Retinal pigment epithelial cell (primary cell): ENCODE data around the gene DERL3.

ENCODE experiments used
- DNase-seq: peaks from one replicate; pipeline ENCODE4 v3.0.0-alpha.2; 2010; ENCODE audit warnings: low read depth
- H3K4me3 ChIP-seq: 2 replicates; pipeline ENCODE4 v1.5.1; 2011; ENCODE audit warnings: mild to moderate bottlenecking, low read length, control low read depth, moderate library complexity
- TF ChIP-seq, protein P1 (sequence below): conservative IDR thresholded peaks from 2 replicates; pipeline ENCODE4 v1.5.1; 2011; ENCODE audit warnings: low read depth, low read length, control low read depth, inconsistent platforms

DERL3 gene

DNA sequence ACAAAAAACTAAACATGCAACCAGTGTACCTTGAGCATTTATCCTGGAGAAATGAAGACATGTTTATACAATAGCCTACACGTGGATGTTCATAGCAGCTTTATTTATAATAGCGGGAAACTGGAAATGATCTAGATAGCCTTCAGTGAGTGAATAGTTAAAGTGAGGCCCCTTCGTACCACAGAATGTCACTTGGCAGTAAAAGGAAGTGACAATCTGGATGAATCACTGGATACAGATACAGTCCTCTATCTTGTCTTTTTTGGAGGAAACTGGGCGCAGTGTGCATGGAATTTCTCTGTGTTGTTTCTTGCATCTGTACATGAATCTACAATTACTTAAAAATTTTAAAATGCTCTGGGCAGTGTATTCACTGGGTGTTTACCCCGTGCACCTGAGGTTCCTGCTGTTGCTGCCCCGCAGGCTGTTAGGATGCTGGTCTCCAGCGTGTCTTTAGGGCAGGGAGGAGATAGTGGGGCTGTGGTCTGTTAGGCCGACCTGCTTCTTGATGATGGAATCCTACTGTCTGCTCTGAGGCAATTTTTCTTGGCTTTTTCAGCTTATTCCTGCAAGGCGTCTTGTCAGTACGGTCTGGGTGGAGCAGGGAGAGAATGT, 23.2 kb downstream of the DERL3 start:
- H3K4me3 ChIP-seq = no peak overlapping the region
- TF ChIP-seq, protein P1, sequence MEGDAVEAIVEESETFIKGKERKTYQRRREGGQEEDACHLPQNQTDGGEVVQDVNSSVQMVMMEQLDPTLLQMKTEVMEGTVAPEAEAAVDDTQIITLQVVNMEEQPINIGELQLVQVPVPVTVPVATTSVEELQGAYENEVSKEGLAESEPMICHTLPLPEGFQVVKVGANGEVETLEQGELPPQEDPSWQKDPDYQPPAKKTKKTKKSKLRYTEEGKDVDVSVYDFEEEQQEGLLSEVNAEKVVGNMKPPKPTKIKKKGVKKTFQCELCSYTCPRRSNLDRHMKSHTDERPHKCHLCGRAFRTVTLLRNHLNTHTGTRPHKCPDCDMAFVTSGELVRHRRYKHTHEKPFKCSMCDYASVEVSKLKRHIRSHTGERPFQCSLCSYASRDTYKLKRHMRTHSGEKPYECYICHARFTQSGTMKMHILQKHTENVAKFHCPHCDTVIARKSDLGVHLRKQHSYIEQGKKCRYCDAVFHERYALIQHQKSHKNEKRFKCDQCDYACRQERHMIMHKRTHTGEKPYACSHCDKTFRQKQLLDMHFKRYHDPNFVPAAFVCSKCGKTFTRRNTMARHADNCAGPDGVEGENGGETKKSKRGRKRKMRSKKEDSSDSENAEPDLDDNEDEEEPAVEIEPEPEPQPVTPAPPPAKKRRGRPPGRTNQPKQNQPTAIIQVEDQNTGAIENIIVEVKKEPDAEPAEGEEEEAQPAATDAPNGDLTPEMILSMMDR = no peak
- DNase-seq = no peak

DNA sequence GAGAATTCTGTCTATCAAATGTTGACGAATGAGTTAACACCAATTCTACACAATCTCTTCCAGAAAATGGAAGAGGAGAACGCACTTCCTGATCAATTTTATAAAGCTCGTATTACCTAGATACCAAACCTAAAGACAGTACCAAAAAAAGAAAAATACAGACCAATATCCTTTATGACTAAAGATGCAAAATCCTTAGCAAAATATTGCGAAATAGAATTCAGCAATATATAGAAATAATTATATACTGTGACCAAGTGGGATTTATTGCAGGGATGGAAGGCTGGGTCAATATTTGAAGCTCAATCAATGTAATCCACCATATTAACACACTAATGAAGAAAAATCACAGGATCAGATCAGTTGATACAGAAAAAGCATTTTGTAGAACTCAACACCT, 26.4 kb downstream of the DERL3 start:
- TF ChIP-seq, protein P1 = no peak
- no peak overlapping the region for H3K4me3 ChIP-seq

DNA sequence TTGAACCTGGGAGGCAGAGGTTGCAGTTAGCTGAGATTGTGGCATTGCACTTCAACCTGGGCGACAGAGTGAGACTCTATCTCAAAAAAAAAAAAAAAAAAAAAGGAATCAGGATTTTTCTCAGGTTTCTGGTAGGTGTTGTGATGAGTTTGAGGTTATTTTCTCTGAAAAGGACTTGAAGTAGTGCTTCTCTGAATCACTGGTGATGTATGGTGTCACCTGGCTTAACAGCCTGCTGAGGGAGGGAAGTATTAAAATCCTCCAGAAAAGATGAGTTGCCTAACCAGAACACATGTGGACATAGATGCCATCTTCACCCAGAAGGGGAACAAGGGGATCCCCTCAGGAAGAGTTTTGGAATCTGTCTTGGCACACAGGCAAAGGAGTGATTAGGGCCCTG, 32.0 kb downstream of the DERL3 start:
- TF ChIP-seq, protein P1 = no peak
- no peak for DNase-seq
- no peak overlapping the region for H3K4me3 ChIP-seq

More for the DNA sequence above, 26.4 kb downstream of the DERL3 start:
- no peak for DNase-seq

DNA sequence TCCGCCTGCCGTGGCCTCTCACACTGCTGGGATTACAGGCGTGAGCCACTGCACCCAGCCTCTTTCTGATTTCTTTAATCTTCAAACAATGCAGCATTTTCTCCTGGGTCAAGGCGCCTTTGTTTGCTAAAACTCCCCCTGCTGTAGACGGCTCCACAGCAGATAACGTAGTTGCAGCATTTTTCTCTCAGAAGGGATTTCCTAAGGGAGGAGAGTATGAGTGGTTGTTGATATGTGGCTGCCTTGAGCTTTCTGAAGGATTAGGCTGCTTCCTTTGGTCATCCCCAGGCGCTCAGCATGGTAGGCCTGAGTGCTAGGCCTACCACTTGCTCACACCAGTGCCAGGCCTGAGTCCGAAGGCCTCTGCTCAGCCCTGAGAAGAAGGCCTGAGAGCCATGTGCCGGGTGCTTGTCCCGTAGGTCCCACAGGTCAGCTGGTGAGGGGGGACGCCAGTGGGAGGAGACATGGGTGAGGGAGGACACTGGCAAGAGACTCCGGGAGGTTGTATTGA, 34.0 kb downstream of the DERL3 start:
- TF ChIP-seq, protein P1 = peak; percentile 43
- no peak overlapping the region for H3K4me3 ChIP-seq
- DNase-seq = peak; percentile 61

DNA sequence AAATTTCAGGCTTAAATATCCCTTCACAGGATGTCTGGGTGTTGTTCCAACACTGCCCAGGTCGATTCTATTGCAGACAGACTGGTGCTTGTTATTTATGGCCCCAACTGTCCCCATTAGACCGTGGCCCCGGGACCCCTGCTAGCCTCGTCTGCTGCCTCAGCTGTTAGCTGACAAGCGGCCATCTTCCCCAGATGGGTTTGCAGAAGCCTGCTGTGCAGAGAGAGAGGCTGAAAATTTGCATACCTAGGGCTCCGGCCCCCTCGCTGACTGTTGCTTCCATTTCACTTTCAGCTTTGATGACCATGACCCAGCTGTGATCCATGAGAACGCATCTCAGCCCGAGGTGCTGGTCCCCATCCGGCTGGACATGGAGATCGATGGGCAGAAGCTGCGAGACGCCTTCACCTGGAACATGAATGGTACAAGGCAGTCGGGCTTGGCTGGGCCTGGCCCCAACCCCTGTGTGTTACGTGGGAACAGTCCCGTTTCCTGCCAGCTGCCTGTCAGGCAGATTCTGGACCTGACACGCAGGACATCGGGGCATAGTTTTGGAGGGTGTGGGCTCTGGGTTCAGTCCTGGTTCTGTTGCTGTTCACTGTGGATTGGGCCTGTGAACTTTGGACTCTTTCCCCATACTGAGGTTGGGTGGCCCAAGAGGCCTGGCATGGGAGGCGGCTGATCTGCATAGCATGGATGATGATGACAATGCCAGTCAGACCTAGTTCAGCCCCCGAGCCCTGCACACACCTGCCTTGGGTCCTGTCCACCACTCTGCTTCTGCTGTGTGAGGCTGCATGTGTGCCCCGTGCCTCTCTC, 35.6 kb downstream of the DERL3 start:
- TF ChIP-seq, protein P1 = no peak
- no peak for DNase-seq
- H3K4me3 ChIP-seq = no peak overlapping the region

DNA sequence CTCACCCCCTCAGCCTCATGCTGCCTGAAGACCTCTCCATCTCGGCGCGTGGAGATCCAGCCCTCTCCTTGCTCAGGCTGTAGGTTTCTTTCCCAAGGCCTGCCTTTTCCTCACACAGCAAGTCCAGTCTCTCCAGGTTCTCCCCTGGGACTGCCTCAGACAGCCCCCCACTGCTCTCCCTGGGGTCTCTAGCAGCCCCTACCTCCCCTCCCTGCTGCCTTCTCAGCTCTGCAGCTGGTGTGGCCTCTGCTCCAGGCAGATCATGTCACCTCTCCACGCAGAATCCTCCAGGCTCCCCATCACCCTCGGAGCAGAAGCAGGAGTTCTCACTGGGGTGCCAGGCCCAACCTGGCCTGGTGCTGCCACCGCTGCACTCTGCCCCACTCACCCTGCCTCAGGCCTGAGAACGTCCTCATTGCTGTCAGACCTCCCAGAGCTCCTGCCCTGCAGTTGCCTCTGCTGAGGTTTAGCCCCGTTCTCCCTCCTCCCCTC, 36.9 kb downstream of the DERL3 start:
- TF ChIP-seq, protein P1 = no peak

More for the DNA sequence above, 36.9 kb downstream of the DERL3 start:
- DNase-seq = no peak
- H3K4me3 ChIP-seq = no peak overlapping the region
